ENCODE results near the gene ERC2.

The ERC2 gene

DNA sequence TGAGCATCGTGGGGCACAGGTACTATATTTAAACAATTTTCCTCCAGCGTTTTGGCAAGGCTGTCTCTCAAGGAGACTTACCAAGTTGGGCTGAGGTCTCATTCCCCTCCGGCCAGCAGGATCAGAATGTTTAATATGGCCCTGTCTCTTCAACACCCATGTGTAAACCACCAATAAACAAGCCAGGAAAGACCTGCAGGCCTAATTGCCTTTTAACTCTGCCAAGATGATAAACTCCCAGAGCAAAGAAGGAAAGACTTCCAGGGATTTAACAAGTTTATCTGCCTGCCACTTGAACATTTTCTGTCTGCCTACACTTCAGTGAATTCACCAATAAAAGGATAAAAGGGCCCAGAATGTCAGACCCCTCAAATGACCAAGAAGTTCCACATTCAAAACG is 850.9 kb downstream of the ERC2 start:
- TF ChIP-seq, protein P1, sequence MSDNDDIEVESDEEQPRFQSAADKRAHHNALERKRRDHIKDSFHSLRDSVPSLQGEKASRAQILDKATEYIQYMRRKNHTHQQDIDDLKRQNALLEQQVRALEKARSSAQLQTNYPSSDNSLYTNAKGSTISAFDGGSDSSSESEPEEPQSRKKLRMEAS (IDR thresholded peaks at IDR 0.05; ENCODE audit: low read depth, low read length) = no peak
- TF ChIP-seq, protein P2, sequence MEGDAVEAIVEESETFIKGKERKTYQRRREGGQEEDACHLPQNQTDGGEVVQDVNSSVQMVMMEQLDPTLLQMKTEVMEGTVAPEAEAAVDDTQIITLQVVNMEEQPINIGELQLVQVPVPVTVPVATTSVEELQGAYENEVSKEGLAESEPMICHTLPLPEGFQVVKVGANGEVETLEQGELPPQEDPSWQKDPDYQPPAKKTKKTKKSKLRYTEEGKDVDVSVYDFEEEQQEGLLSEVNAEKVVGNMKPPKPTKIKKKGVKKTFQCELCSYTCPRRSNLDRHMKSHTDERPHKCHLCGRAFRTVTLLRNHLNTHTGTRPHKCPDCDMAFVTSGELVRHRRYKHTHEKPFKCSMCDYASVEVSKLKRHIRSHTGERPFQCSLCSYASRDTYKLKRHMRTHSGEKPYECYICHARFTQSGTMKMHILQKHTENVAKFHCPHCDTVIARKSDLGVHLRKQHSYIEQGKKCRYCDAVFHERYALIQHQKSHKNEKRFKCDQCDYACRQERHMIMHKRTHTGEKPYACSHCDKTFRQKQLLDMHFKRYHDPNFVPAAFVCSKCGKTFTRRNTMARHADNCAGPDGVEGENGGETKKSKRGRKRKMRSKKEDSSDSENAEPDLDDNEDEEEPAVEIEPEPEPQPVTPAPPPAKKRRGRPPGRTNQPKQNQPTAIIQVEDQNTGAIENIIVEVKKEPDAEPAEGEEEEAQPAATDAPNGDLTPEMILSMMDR (IDR thresholded peaks at IDR 0.05; ENCODE audit: low read depth, low read length) = no peak
- no peak for TF ChIP-seq POLR2A (IDR thresholded peaks at IDR 0.05; ENCODE audit: extremely low read depth, insufficient read length)
- TF ChIP-seq MYC (IDR thresholded peaks at IDR 0.05; ENCODE audit: low read depth, low read length) = no peak
- no peak overlapping the region for H3K4me3 ChIP-seq (ENCODE audit: low read depth, low read length)
- no peak for DNase-seq (ENCODE audit: low read depth)

DNA sequence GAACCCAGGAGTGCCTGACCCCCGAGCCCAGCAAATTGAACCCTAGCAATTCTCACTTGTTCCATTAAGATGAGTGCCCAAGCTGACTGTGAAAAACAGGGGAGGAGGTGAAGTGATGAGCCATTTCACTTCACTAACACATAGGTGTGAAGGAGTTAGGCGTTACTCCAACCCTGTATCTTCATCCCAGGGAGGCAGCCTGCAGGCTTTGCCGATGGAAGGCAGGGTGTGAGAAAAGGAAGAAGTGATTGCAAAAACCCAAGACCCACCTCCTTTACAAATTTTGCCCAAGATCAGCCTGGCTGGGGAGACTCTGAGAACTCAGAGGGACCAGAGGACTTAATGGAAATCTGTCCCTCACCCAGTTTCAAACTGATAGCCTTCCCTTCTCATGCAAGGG is 851.5 kb downstream of the ERC2 start:
- no peak for DNase-seq (ENCODE audit: low read depth)
- TF ChIP-seq MYC (IDR thresholded peaks at IDR 0.05; ENCODE audit: low read depth, low read length) (no peak), POLR2A (IDR thresholded peaks at IDR 0.05; ENCODE audit: extremely low read depth, insufficient read length) (no peak)
- TF ChIP-seq, protein P1 (IDR thresholded peaks at IDR 0.05; ENCODE audit: low read depth, low read length) = no peak
- TF ChIP-seq, protein P2 (IDR thresholded peaks at IDR 0.05; ENCODE audit: low read depth, low read length) = no peak
- H3K4me3 ChIP-seq (ENCODE audit: low read depth, low read length) = no peak overlapping the region

DNA sequence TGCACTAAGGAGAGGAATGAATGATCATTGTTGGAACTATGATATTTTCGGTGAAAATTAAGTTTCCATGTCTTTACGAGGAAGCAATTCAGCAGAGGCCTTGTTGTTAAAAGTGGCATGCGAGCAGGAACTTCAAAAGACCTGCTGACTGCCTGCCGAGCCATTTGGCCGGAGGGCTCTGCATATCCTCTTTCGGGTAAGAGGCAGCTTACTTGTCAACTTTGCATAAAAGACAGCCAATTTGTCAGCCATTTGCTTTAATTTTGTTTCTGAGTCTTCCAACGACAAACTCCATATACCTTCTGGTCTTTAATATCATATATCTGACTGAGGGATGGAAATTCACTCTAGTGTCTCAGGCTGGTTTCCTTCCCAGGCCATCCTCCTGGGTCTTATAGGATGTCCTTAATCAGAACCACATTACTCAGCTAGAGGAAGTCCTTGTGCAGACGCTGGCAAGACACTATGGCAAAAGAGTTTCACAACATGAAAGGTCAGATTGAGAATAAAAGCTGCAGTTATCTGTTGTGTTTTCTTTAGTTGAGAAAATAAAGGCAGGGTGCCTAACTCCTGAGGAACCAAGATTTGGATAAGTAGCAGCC is 852.5 kb downstream of the ERC2 start:
- no peak for DNase-seq (ENCODE audit: low read depth)
- no peak for TF ChIP-seq POLR2A (IDR thresholded peaks at IDR 0.05; ENCODE audit: extremely low read depth, insufficient read length)
- no peak for TF ChIP-seq MYC (IDR thresholded peaks at IDR 0.05; ENCODE audit: low read depth, low read length)
- TF ChIP-seq, protein P1 (IDR thresholded peaks at IDR 0.05; ENCODE audit: low read depth, low read length) = no peak
- TF ChIP-seq, protein P2 (IDR thresholded peaks at IDR 0.05; ENCODE audit: low read depth, low read length) = no peak
- H3K4me3 ChIP-seq (ENCODE audit: low read depth, low read length) = no peak overlapping the region

GRCh38 chr3:55615039-55615693 is 853.1 kb downstream of the ERC2 start:
- no peak overlapping the region for H3K4me3 ChIP-seq (ENCODE audit: low read depth, low read length)
- TF ChIP-seq MYC (IDR thresholded peaks at IDR 0.05; ENCODE audit: low read depth, low read length) (no peak), POLR2A (IDR thresholded peaks at IDR 0.05; ENCODE audit: extremely low read depth, insufficient read length) (no peak)
- TF ChIP-seq, protein P1 (IDR thresholded peaks at IDR 0.05; ENCODE audit: low read depth, low read length) = no peak
- TF ChIP-seq, protein P2 (IDR thresholded peaks at IDR 0.05; ENCODE audit: low read depth, low read length) = no peak
- DNase-seq (ENCODE audit: low read depth) = no peak

- no peak overlapping the region for H3K4me3 ChIP-seq (ENCODE audit: low read depth, low read length)
- TF ChIP-seq POLR2A (IDR thresholded peaks at IDR 0.05; ENCODE audit: extremely low read depth, insufficient read length) (no peak), MYC (IDR thresholded peaks at IDR 0.05; ENCODE audit: low read depth, low read length) (no peak)
- TF ChIP-seq, protein P2 (IDR thresholded peaks at IDR 0.05; ENCODE audit: low read depth, low read length) = no peak
- TF ChIP-seq, protein P1 (IDR thresholded peaks at IDR 0.05; ENCODE audit: low read depth, low read length) = no peak
- DNase-seq (ENCODE audit: low read depth) = no peak
These were observed 857.1 kb downstream of the ERC2 start for GRCh38 chr3:55611121-55611520.

All from NB4 (cell line).